NT2/D1 (cell line): ENCODE measurements around the gene LAMC3.

Experiments used
- SUZ12 ChIP-seq: IDR thresholded peaks from 2 replicates; pipeline ENCODE4 v1.6.1; 2011; ENCODE audit not compliant: insufficient read length, insufficient read depth; ENCODE audit errors: extremely low read depth
- YY1 ChIP-seq: IDR thresholded peaks from 2 replicates; pipeline ENCODE4 v1.6.1; 2011; ENCODE audit not compliant: insufficient read length, insufficient read depth
- ZNF274 ChIP-seq: IDR thresholded peaks from 2 replicates; pipeline ENCODE4 v1.6.1; 2011; ENCODE audit warnings: mild to moderate bottlenecking, low read depth, low read length

- TF ChIP-seq ZNF274 (no peak), YY1 (no peak), SUZ12 (no peak)
Observed at GRCh38 chr9:130993303-130994030, 15.5 kb upstream of the LAMC3 start.
